Endothelial cell of umbilical vein (primary cell): ENCODE data around the gene ZBTB34. TPM values are rescaled to one million over a fixed set of nuclear protein-coding genes. Genes with fewer than 3 reads are reported as not detected.

Experiments
- BruUV-seq: library from RNA; stranded (reverse); fragments of 400-500 nt; replicated peaks from 2 replicates; lab custom pipeline; 2021; lab: Mats Ljungman, UMichigan
- CTCF ChIA-PET: fragments of 300-600, 350-600 bp; sonication (Branson Sonifier 250); formaldehyde crosslinking; loops from one replicate; lab custom pipeline; 2021; ENCODE audit warnings: antibody characterized with exemption, inconsistent platforms; lab: Charles Lee
- POLR2A ChIA-PET: fragments of 300-600, 350-600 bp; sonication (Branson Sonifier 250); formaldehyde crosslinking; loops from one replicate; lab custom pipeline; 2021; ENCODE audit warnings: antibody characterized with exemption, inconsistent platforms; lab: Charles Lee
- DNase-seq: peaks from one replicate; pipeline ENCODE4 v3.0.0-alpha.2; 2011; ENCODE audit warnings: low read depth, low spot score
- FAIRE-seq: peaks from 2 replicates; lab custom pipeline; 2011; peaks lifted over from hg19 to GRCh38; lab: Jason Lieb, UNC
- H2AFZ ChIP-seq: 2 replicates; pipeline ENCODE4 v1.6.0; 2012; ENCODE audit warnings: low read depth, low read length, control low read depth, inconsistent platforms
- H3K27ac ChIP-seq: 2 replicates; pipeline ENCODE4 v1.5.1; 2011; ENCODE audit warnings: low read depth, mild to moderate bottlenecking, control low read depth, low read length, moderate library complexity; ENCODE audit not compliant: insufficient read depth
- H3K27me3 ChIP-seq, 2 experiments: 2 replicates each; pipeline versions ENCODE4 v1.6.0 to v1.6.1; 2011; ENCODE audit warnings: low read length in 2 of 2, mixed read lengths in 1 of 2; ENCODE audit not compliant: control insufficient read depth in 2 of 2, insufficient read depth in 2 of 2
- H3K36me3 ChIP-seq, 2 experiments: 2 replicates in 1 of 2; 3 replicates in 1 of 2; pipeline ENCODE4 v1.5.1; 2011; ENCODE audit warnings: low read length in 2 of 2, mild to moderate bottlenecking in 1 of 2, moderate library complexity in 1 of 2; ENCODE audit not compliant: control insufficient read depth in 2 of 2, insufficient read depth in 2 of 2; ENCODE audit errors: extremely low read depth in 1 of 2
- H3K4me1 ChIP-seq: 3 replicates; pipeline ENCODE4 v1.5.1; 2011; ENCODE audit warnings: mild to moderate bottlenecking, low read length; ENCODE audit not compliant: control insufficient read depth, insufficient read depth; ENCODE audit errors: extremely low read depth
- H3K4me2 ChIP-seq: 2 replicates; pipeline ENCODE4 v1.6.1; 2011; ENCODE audit warnings: low read length, control low read depth, mixed read lengths; ENCODE audit not compliant: insufficient read depth
- H3K4me3 ChIP-seq, 3 experiments: fragments of 200-600 bp in 1 of 3; sonication (generic), shearing (Covaris generic) in 1 of 3; replicated peaks in 1 of 3; 2 replicates each; pipeline ENCODE4 v1.5.1; 2011 to 2016; ENCODE audit warnings: control low read depth in 3 of 3, low read length in 3 of 3, mild to moderate bottlenecking in 2 of 3, inconsistent platforms in 1 of 3, low read depth in 1 of 3, moderate library complexity in 1 of 3; ENCODE audit not compliant: insufficient read depth in 1 of 3
- H3K79me2 ChIP-seq: 2 replicates; pipeline ENCODE4 v1.6.0; 2012; ENCODE audit warnings: low read length, inconsistent platforms; ENCODE audit not compliant: control insufficient read depth, insufficient read depth
- H3K9ac ChIP-seq: replicated peaks from 2 replicates; pipeline ENCODE3; 2011; ENCODE audit warnings: low read length, control low read depth; ENCODE audit not compliant: insufficient read depth; ENCODE audit errors: extremely low read depth
- H3K9me1 ChIP-seq: replicated peaks from 3 replicates; pipeline ENCODE4 v1.6.0; 2011; ENCODE audit warnings: mild to moderate bottlenecking, low read length; ENCODE audit not compliant: control insufficient read depth, insufficient read depth; ENCODE audit errors: extremely low read depth
- H3K9me3 ChIP-seq: replicated peaks from 2 replicates; pipeline ENCODE4 v1.5.1; 2012; ENCODE audit warnings: low read length, inconsistent platforms; ENCODE audit not compliant: control insufficient read depth, insufficient read depth
- H4K20me1 ChIP-seq: replicated peaks from 2 replicates; pipeline ENCODE3; 2011; ENCODE audit warnings: mild to moderate bottlenecking, low read length; ENCODE audit not compliant: control insufficient read depth, insufficient read depth; ENCODE audit errors: extremely low read depth
- CTCF ChIP-seq, 2 donors: IDR thresholded peaks; 1 replicate in 1 of 2; 2 replicates in 1 of 2; pipeline ENCODE4 v1.5.1; 2011; ENCODE audit warnings: low read length in 2 of 2, mild to moderate bottlenecking in 2 of 2, moderate library complexity in 2 of 2, control low read depth in 1 of 2, inconsistent platforms in 1 of 2, low read depth in 1 of 2; ENCODE audit not compliant: insufficient read depth in 1 of 2; ENCODE audit errors: extremely low read depth in 1 of 2
- EZH2 ChIP-seq: IDR thresholded peaks from 2 replicates; pipeline ENCODE4 v1.6.1; 2012; ENCODE audit warnings: borderline replicate concordance, low read depth, mild to moderate bottlenecking, moderate library complexity, low read length, inconsistent platforms; ENCODE audit not compliant: severe bottlenecking
- FOS ChIP-seq: IDR thresholded peaks from 2 replicates; pipeline ENCODE4 v1.6.1; 2011; ENCODE audit warnings: mild to moderate bottlenecking, low read length, moderate library complexity, borderline replicate concordance; ENCODE audit not compliant: insufficient read depth
- GATA2 ChIP-seq: IDR thresholded peaks from 2 replicates; pipeline ENCODE4 v1.7.0; 2011; ENCODE audit warnings: low read depth, mild to moderate bottlenecking, moderate library complexity, mixed read lengths, low read length; ENCODE audit not compliant: insufficient read length, insufficient read depth
- JUN ChIP-seq: IDR thresholded peaks from 2 replicates; pipeline ENCODE4 v1.6.1; 2011; ENCODE audit warnings: borderline replicate concordance, low read depth; ENCODE audit not compliant: insufficient read length, insufficient read depth
- MAX ChIP-seq: IDR thresholded peaks from 2 replicates; pipeline ENCODE4 v1.6.1; 2011; ENCODE audit not compliant: insufficient read depth, insufficient read length
- MYC ChIP-seq: IDR thresholded peaks from one replicate; pipeline ENCODE4 v1.6.1; 2011; ENCODE audit warnings: mild to moderate bottlenecking, low read depth, low read length
- POLR2A ChIP-seq: IDR thresholded peaks from 2 replicates; pipeline ENCODE4 v1.6.1; 2012; ENCODE audit warnings: low read depth, mild to moderate bottlenecking, control low read depth, low read length
- POLR2AphosphoS5 ChIP-seq: IDR thresholded peaks from 2 replicates; pipeline ENCODE4 v1.6.1; 2012; ENCODE audit warnings: low read depth, mild to moderate bottlenecking, control low read depth, low read length, moderate library complexity; ENCODE audit not compliant: insufficient read depth
- dilution Hi-C: fragments of 300-500 bp; cut with MboI; formaldehyde crosslinking; loops from one replicate; pipeline ENCODE4 v1.15.0; 2019; ENCODE audit warnings: low sequenced_read_pairs; ENCODE audit not compliant: extremely low pct_ligation_motif_present
- intact Hi-C: fragments of 100-400 bp; cut with micrococcal nuclease; formaldehyde crosslinking; loops from one replicate; pipeline ENCODE4 v1.10.0; 2022
- polyA plus RNA-seq, 4 experiments: library from polyadenylated mRNA; depleted of rRNA in 3 of 4; stranded (reverse) in 3 of 4; unstranded in 1 of 4; fragments of >200 nt; gene quantifications; 2 replicates each; pipeline versions ENCODE4 v1.2.1 to v1.2.3, GENCODE V29; 2011 to 2012; ENCODE audit warnings: missing spikeins in 1 of 4
- total RNA-seq: library from RNA; stranded (reverse); gene quantifications from 2 replicates; pipeline ENCODE4 v1.2.3, GENCODE V29; 2021

Gene ZBTB34
- total and polyA plus RNA-seq, 2 donors (not counting 3 experiments of a cell fraction or from before 2014, with no cell fraction given), result 4.0 to 9.6 TPM

- CTCF ChIA-PET, result no interaction called here
- Histone ChIP-seq H3K9ac (no peak overlapping the region), H3K4me3 (no peak overlapping the region), H3K36me3 (no peaks in the 10 kb centered on the region), H4K20me1 (no peaks in the 10 kb centered on the region), H3K27me3 (peaks cover 0 to 11% of the 10 kb centered on the region in 2 experiments), H3K9me1 (no peaks in the 10 kb centered on the region), H2AFZ (no peak overlapping the region), H3K4me1 (no peaks in the 10 kb centered on the region), H3K79me2 (no peaks in the 10 kb centered on the region), H3K9me3 (no peaks in the 10 kb centered on the region), H3K27ac (no peak overlapping the region), H3K4me2 (no peak overlapping the region)
- dilution Hi-C loops (no loop called here), intact Hi-C loops (no loop called here)
- FAIRE-seq, result no peak
- POLR2A ChIA-PET, result no interaction called here
- no TSS peak for BruUV-seq
- no peak for DNase-seq
- TF ChIP-seq FOS, result no peak
- TF ChIP-seq JUN, result no peak
- TF ChIP-seq MAX, result no peak
- no peak for TF ChIP-seq POLR2AphosphoS5
- no peak for TF ChIP-seq EZH2
- no peak for TF ChIP-seq MYC
- no peak for TF ChIP-seq CTCF (IDR thresholded peaks at IDR 0.05; ENCODE audit: extremely low read depth in 1 of 2, insufficient read depth in 1 of 2, low read depth in 1 of 2, low read length in 2 of 2)
- TF ChIP-seq GATA2, result no peak
- no peak for TF ChIP-seq POLR2A
Observed at GRCh38 chr9:126906091-126906490, 45.7 kb downstream of the ZBTB34 start.
